GM18519 (cell line): Measurements from ENCODE around the gene CENPX.

ENCODE experiments used
- ATAC-seq: cut with Tn5 transposase; IDR thresholded peaks from one replicate; pipeline ENCODE4 v1.9.1; 2021; ENCODE audit warnings: mild to moderate bottlenecking, moderate library complexity; ENCODE audit not compliant: unreplicated experiment, low FRiP score

The CENPX gene

GRCh38 chr17:82028246-82028645, 5.6 kb upstream of the CENPX start:
- no peak for ATAC-seq

- no peak for ATAC-seq
Measured at GRCh38 chr17:82025401-82026107, 2.9 kb upstream of the CENPX start.

- no peak for ATAC-seq
Measured at GRCh38 chr17:82024859-82025258, 2.2 kb upstream of the CENPX start.

GRCh38 chr17:82023447-82024241, 966 bp upstream of the CENPX start:
- ATAC-seq, result peak; percentile 13

- peak; percentile 72 for ATAC-seq
Measured at GRCh38 chr17:82022981-82023446, 336 bp upstream of the CENPX start, which contains the start of gene LRRC45. TSS of gene LRRC45 (plus strand) at chr17:82023305. CDS start at chr17:82023644, 339 bp downstream.

GRCh38 chr17:82021900-82022309, 773 bp downstream of the CENPX start:
- ATAC-seq, result no peak

GRCh38 chr17:82021107-82021899, 1.4 kb downstream of the CENPX start:
- ATAC-seq, result no peak

- no peak for ATAC-seq
Measured at GRCh38 chr17:82020572-82021106, 2.0 kb downstream of the CENPX start.

- ATAC-seq, result no peak
Measured at GRCh38 chr17:82019690-82020571, 2.7 kb downstream of the CENPX start.

- ATAC-seq, result no peak
Measured at GRCh38 chr17:82018989-82019689, 3.5 kb downstream of the CENPX start.

GRCh38 chr17:82018152-82018988, 4.3 kb downstream of the CENPX start:
- ATAC-seq, result no peak

GRCh38 chr17:82017612-82018151, 5.0 kb downstream of the CENPX start:
- no peak for ATAC-seq

- no peak for ATAC-seq
Measured at GRCh38 chr17:82016875-82017459, 5.7 kb downstream of the CENPX start.

GRCh38 chr17:82016061-82016874, 6.4 kb downstream of the CENPX start:
- ATAC-seq, result no peak

GRCh38 chr17:82015311-82015971, 7.2 kb downstream of the CENPX start:
- no peak for ATAC-seq

GRCh38 chr17:82014971-82015310, 7.7 kb downstream of the CENPX start:
- ATAC-seq, result no peak
